ENCODE measurements around the gene PPA1. TPM values are rescaled to one million over a fixed set of nuclear protein-coding genes. Genes with fewer than 3 reads are reported as not detected.
A peak's percentile ranks its signal among the peaks of the same experiment; 100 is the strongest.
"Not testable (repeated sequence)": the region's sequence is repeated elsewhere in the genome, so short reads cannot be mapped to it uniquely, and the experiment has no call there.

PPA1 gene
- polyA plus RNA-seq, 3 donors: 98.4 to 117 (median 110) TPM

- no peak for DNase-seq (ENCODE audit: extremely low read depth in 1 of 11, low read depth in 9 of 11, low spot score in 4 of 11)
Measured at GRCh38 chr10:70190102-70190501, 43.1 kb downstream of the PPA1 start.

- DNase-seq (ENCODE audit: extremely low read depth in 1 of 11, low read depth in 9 of 11, low spot score in 4 of 11): no peak
Measured at GRCh38 chr10:70188768-70189167, 44.5 kb downstream of the PPA1 start.

- no peak for DNase-seq (ENCODE audit: extremely low read depth in 1 of 11, low read depth in 9 of 11, low spot score in 4 of 11)
Measured at GRCh38 chr10:70186571-70186970, 46.7 kb downstream of the PPA1 start.

GRCh38 chr10:70186090-70186489, 47.1 kb downstream of the PPA1 start:
- DNase-seq (ENCODE audit: extremely low read depth in 1 of 11, low read depth in 9 of 11, low spot score in 4 of 11): no peak

- no peak for DNase-seq (ENCODE audit: extremely low read depth in 1 of 11, low read depth in 9 of 11, low spot score in 4 of 11)
Measured at GRCh38 chr10:70183304-70183703, 49.9 kb downstream of the PPA1 start.

- DNase-seq (ENCODE audit: extremely low read depth in 1 of 11, low read depth in 9 of 11, low spot score in 4 of 11): not testable (repeated sequence)
Measured at GRCh38 chr10:70179209-70179608, 54.0 kb downstream of the PPA1 start.

- DNase-seq (ENCODE audit: extremely low read depth in 1 of 11, low read depth in 9 of 11, low spot score in 4 of 11): no peak
Measured at GRCh38 chr10:70178139-70178725, 55.0 kb downstream of the PPA1 start.

GRCh38 chr10:70176441-70176840, 56.8 kb downstream of the PPA1 start:
- DNase-seq (ENCODE audit: extremely low read depth in 1 of 11, low read depth in 9 of 11, low spot score in 4 of 11): no peak

GRCh38 chr10:70175516-70175915, 57.7 kb downstream of the PPA1 start:
- no peak for DNase-seq (ENCODE audit: extremely low read depth in 1 of 11, low read depth in 9 of 11, low spot score in 4 of 11)

GRCh38 chr10:70174058-70174741, 59.0 kb downstream of the PPA1 start:
- no peak for DNase-seq (ENCODE audit: extremely low read depth in 1 of 11, low read depth in 9 of 11, low spot score in 4 of 11)

GRCh38 chr10:70169649-70170364, 63.4 kb downstream of the PPA1 start:
- peak in 2 of 11 donors; percentile 9 to 28 for DNase-seq (ENCODE audit: extremely low read depth in 1 of 11, low read depth in 9 of 11, low spot score in 4 of 11)

GRCh38 chr10:70169011-70169410, 64.2 kb downstream of the PPA1 start:
- DNase-seq (ENCODE audit: extremely low read depth in 1 of 11, low read depth in 9 of 11, low spot score in 4 of 11): no peak

GRCh38 chr10:70167246-70167645, 66.0 kb downstream of the PPA1 start:
- no peak for DNase-seq (ENCODE audit: extremely low read depth in 1 of 11, low read depth in 9 of 11, low spot score in 4 of 11)

GRCh38 chr10:70166394-70166793, 66.8 kb downstream of the PPA1 start:
- no peak for DNase-seq (ENCODE audit: extremely low read depth in 1 of 11, low read depth in 9 of 11, low spot score in 4 of 11)

GRCh38 chr10:70164163-70164562, 69.1 kb downstream of the PPA1 start:
- DNase-seq (ENCODE audit: extremely low read depth in 1 of 11, low read depth in 9 of 11, low spot score in 4 of 11): no peak

GRCh38 chr10:70163448-70163847, 69.8 kb downstream of the PPA1 start:
- DNase-seq (ENCODE audit: extremely low read depth in 1 of 11, low read depth in 9 of 11, low spot score in 4 of 11): no peak

- DNase-seq (ENCODE audit: extremely low read depth in 1 of 11, low read depth in 9 of 11, low spot score in 4 of 11): no peak
Measured at GRCh38 chr10:70162892-70163201, 70.4 kb downstream of the PPA1 start.

GRCh38 chr10:70162151-70162891, 70.9 kb downstream of the PPA1 start:
- no peak for DNase-seq (ENCODE audit: extremely low read depth in 1 of 11, low read depth in 9 of 11, low spot score in 4 of 11)

GRCh38 chr10:70160798-70161197, 72.4 kb downstream of the PPA1 start:
- DNase-seq (ENCODE audit: extremely low read depth in 1 of 11, low read depth in 9 of 11, low spot score in 4 of 11): no peak

- DNase-seq (ENCODE audit: extremely low read depth in 1 of 11, low read depth in 9 of 11, low spot score in 4 of 11): not testable (repeated sequence)
Measured at GRCh38 chr10:70159366-70159765, 73.9 kb downstream of the PPA1 start.
